ENCODE results near the gene SIAH1. TPM values are rescaled to one million over a fixed set of nuclear protein-coding genes. Genes with fewer than 3 reads are reported as not detected.

Gene SIAH1
- total RNA-seq, 1 experiment from 2014 or later: 29.9 TPM

GRCh38 chr16:48366165-48367093, 18.8 kb downstream of the SIAH1 start:
- ATAC-seq (peak; percentile 11), DNase-seq (ENCODE audit: low spot score) (peak; percentile 40)
- Mint-ChIP-seq H3K27me3 (ENCODE audit: low read depth) (no peaks in the 10 kb centered on the region), H3K36me3 (peaks cover 6% of the 10 kb centered on the region), H3K9me3 (no peaks in the 10 kb centered on the region), H3K4me3 (peak overlapping the region; percentile 79), H3K4me1 (peaks cover 56% of the 10 kb centered on the region), H3K27ac (peak overlapping the region; percentile 94)
- TF ChIP-seq ZNF121 (CRISPR knock-in tag; IDR thresholded peaks at IDR 0.05) (peak; percentile 93), AFF4 (CRISPR knock-in tag; IDR thresholded peaks at IDR 0.05; ENCODE audit: borderline replicate concordance) (no peak), CDX4 (CRISPR knock-in tag; IDR thresholded peaks at IDR 0.05; ENCODE audit: borderline replicate concordance) (no peak), GABPB1 (CRISPR knock-in tag; IDR thresholded peaks at IDR 0.05) (peak; percentile 100), MAX (CRISPR knock-in tag; IDR thresholded peaks at IDR 0.05) (peak; percentile 53; the same call in 1 of the 2 replicates)
- POLR2A ChIA-PET: interaction anchor here (0.7 to 3.5 kb wide), 5 partner anchors 11 to 33 kb away, joined by 6 to 28 read pairs (median 13); partner anchors contain the start of gene SIAH1
- CTCF ChIA-PET: interaction anchor here (0.7 to 1.8 kb wide), 7 partner anchors 10 to 264 kb away, joined by 3 to 26 read pairs (median 6); no protein-coding TSS in a partner anchor

GRCh38 chr16:48365601-48366164, 19.5 kb downstream of the SIAH1 start:
- Mint-ChIP-seq H3K27ac (peak overlapping the region; percentile 94), H3K27me3 (ENCODE audit: low read depth) (no peaks in the 10 kb centered on the region), H3K4me3 (peak overlapping the region; percentile 79), H3K36me3 (peaks cover 6% of the 10 kb centered on the region), H3K4me1 (peaks cover 53% of the 10 kb centered on the region), H3K9me3 (no peaks in the 10 kb centered on the region)
- peak; percentile 46; the same call in 1 of the 2 replicates for TF ChIP-seq FOXP1 (CRISPR knock-in tag; IDR thresholded peaks at IDR 0.05; ENCODE audit: borderline replicate concordance)
- TF ChIP-seq SP1 (CRISPR knock-in tag; conservative IDR thresholded peaks at IDR 0.05): peak; percentile 62; the same call in 1 of the 2 replicates
- peak; percentile 30; the same call in 1 of the 2 replicates for TF ChIP-seq MAX (CRISPR knock-in tag; IDR thresholded peaks at IDR 0.05)
- no peak for TF ChIP-seq MYBL2 (CRISPR knock-in tag; IDR thresholded peaks at IDR 0.05)
- TF ChIP-seq ZNF416 (CRISPR knock-in tag; IDR thresholded peaks at IDR 0.05): no peak
- no peak for TF ChIP-seq ZNF396 (CRISPR knock-in tag; IDR thresholded peaks at IDR 0.05; ENCODE audit: borderline replicate concordance)
- no peak for TF ChIP-seq NR1H2 (CRISPR knock-in tag; IDR thresholded peaks at IDR 0.05)
- 0 out of 2 replicates have a peak, but pooled peaks have one; percentile 25 for TF ChIP-seq E2F1 (CRISPR knock-in tag; IDR thresholded peaks at IDR 0.05)
- TF ChIP-seq NR2C2 (CRISPR knock-in tag; IDR thresholded peaks at IDR 0.05): no peak
- no peak for TF ChIP-seq KAT7 (CRISPR knock-in tag; IDR thresholded peaks at IDR 0.05; ENCODE audit: borderline replicate concordance)
- TF ChIP-seq FOXK1 (CRISPR knock-in tag; IDR thresholded peaks at IDR 0.05): 0 out of 2 replicates have a peak, but pooled peaks have one; percentile 21
- TF ChIP-seq E2F5 (CRISPR knock-in tag; IDR thresholded peaks at IDR 0.05): no peak
- peak; percentile 83; the same call in 1 of the 2 replicates for TF ChIP-seq GABPB1 (CRISPR knock-in tag; IDR thresholded peaks at IDR 0.05)
- no peak for TF ChIP-seq ZNF317 (CRISPR knock-in tag; IDR thresholded peaks at IDR 0.05; ENCODE audit: borderline replicate concordance, low read depth)
- TF ChIP-seq ZNF232 (CRISPR knock-in tag; IDR thresholded peaks at IDR 0.05): no peak
- 0 out of 2 replicates have a peak, but pooled peaks have one; percentile 55 for TF ChIP-seq ZBTB43 (CRISPR knock-in tag; IDR thresholded peaks at IDR 0.05)
- TF ChIP-seq ZBTB21 (CRISPR knock-in tag; IDR thresholded peaks at IDR 0.05; ENCODE audit: borderline replicate concordance): peak; percentile 59; the same call in 1 of the 2 replicates
- TF ChIP-seq TEAD1 (CRISPR knock-in tag; IDR thresholded peaks at IDR 0.05): 0 out of 2 replicates have a peak, but pooled peaks have one; percentile 35
- TF ChIP-seq CDX4 (CRISPR knock-in tag; IDR thresholded peaks at IDR 0.05; ENCODE audit: borderline replicate concordance): no peak
- TF ChIP-seq ZNF121 (CRISPR knock-in tag; IDR thresholded peaks at IDR 0.05): no peak
- DNase-seq (ENCODE audit: low spot score) (peak; percentile 94), ATAC-seq (peak; percentile 98)
- ChIA-PET POLR2A (interaction anchor here (0.6 to 3.5 kb wide), 8 partner anchors 11 to 247 kb away, joined by 3 to 28 read pairs (median 10); partner anchors contain the start of gene SIAH1), CTCF (interaction anchor here (0.6 to 1.8 kb wide), 9 partner anchors 9 to 984 kb away, joined by 3 to 26 read pairs (median 5); no protein-coding TSS in a partner anchor)

Measured in WTC11 (cell line).